ENCODE measurements around the gene ATP6V0B.

ATP6V0B gene

DNA sequence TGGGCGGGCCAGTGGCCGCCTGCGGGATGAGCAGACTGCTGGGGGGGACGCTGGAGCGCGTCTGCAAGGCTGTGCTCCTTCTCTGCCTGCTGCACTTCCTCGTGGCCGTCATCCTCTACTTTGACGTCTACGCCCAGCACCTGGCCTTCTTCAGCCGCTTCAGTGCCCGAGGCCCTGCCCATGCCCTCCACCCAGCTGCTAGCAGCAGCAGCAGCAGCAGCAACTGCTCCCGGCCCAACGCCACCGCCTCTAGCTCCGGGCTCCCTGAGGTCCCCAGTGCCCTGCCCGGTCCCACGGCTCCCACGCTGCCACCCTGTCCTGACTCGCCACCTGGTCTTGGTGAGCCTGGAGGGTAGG, 6.4 kb downstream of the ATP6V0B start:
- in situ Hi-C loops (cut with HindIII; ENCODE audit: low sequenced_read_pairs) = no loop called here

DNA sequence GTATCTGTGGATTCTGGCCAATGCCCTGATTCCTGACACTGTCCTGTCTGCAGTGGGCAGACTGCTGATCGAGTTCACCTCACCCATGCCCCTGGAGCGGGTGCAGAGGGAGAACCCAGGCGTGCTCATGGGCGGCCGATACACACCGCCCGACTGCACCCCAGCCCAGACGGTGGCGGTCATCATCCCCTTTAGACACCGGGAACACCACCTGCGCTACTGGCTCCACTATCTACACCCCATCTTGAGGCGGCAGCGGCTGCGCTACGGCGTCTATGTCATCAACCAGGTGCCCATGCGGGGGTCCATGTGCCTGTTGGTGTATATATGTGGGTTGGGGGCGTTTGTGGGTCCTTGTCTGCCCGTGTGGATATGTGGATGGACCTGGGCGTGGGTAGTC, 6.9 kb downstream of the ATP6V0B start:
- in situ Hi-C loops (cut with HindIII; ENCODE audit: low sequenced_read_pairs) = no loop called here

DNA sequence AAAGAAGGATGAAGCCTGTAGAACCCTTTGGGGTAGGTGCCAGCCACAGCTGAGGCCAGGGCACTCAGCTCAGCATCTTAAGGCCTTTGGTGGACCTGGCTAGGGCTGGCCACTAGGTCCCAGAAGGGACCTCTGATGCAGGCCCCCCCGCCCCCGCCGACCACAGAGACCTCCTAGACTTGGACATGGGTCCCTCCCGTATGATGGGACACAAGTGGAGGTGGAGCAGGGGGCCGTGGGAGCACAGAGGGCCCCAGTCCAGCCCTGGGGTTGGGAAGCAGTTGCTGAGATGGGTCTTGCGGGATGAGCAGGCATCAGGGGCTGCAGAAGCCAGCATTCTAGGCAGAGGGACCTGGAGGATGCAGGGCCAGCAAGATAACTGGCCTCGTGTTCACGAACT, 7.5 kb downstream of the ATP6V0B start:
- in situ Hi-C loops (cut with HindIII; ENCODE audit: low sequenced_read_pairs) = no loop called here

DNA sequence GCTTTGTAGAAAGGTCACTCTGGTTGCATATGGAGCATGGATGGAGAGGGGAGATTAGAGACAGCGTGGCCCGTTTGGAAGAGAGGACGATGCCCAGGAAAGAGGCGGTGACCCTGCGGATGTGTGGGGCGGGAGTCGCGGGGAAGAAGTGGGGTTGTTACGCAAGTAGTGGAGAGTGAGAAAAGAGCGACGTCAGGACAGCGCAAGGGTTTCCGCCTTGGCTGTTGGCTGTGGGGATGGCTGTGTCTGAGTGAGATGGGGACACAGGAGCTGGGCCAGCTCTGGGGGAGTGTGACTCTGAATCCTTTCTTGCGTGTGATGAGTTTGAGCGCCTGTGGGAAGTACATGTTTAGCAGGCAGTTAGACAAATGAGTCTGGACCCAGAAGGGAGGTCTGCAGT, 8.0 kb downstream of the ATP6V0B start:
- in situ Hi-C loops (cut with HindIII; ENCODE audit: low sequenced_read_pairs) = no loop called here

DNA sequence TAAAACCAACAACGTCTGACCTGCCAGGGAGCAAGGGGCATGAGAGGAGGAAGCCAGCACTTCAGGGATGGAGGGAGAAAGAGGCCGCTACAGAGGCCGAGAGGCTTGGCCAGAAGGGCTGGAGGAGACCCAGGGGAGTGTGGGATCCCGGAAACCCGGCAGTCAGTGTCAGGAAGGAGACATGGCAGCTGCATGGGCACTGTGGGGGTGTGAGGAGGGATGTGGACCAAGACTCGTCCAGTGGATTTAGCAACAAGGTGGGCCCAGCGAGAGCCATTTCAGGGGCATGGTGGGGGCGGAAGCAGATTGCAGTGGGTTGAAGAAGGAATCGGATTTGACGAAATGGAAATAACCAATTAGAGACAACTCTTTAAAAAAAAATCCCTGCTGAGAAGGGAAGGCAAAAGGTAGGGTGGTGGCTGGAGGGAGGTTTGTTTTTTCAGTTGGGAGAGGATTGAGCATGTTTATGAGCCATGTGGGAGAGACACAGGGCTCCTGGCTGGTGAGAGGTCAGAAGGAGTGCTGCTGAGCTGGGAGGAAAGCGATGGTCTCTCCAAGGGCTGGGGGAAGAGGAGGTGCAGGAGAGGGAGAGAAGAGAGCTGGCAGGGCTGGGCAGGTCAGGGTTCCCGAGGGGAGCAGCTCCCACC, 8.6 kb downstream of the ATP6V0B start:
- in situ Hi-C loops (cut with HindIII; ENCODE audit: low sequenced_read_pairs) = no loop called here

DNA sequence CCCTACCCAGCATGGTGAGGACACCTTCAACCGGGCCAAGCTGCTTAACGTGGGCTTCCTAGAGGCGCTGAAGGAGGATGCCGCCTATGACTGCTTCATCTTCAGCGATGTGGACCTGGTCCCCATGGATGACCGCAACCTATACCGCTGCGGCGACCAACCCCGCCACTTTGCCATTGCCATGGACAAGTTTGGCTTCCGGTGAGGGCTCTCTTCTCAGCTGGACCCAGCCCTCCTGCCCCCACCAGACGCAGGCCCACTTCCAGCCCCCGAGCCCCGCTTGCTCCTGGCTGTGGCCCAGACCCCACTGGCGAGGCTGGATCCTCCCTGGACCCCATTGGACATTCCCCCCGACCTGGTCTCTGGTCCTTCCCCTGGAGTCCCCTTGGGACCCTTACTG, 10.1 kb downstream of the ATP6V0B start:
- in situ Hi-C loops (cut with HindIII; ENCODE audit: low sequenced_read_pairs) = no loop called here

DNA sequence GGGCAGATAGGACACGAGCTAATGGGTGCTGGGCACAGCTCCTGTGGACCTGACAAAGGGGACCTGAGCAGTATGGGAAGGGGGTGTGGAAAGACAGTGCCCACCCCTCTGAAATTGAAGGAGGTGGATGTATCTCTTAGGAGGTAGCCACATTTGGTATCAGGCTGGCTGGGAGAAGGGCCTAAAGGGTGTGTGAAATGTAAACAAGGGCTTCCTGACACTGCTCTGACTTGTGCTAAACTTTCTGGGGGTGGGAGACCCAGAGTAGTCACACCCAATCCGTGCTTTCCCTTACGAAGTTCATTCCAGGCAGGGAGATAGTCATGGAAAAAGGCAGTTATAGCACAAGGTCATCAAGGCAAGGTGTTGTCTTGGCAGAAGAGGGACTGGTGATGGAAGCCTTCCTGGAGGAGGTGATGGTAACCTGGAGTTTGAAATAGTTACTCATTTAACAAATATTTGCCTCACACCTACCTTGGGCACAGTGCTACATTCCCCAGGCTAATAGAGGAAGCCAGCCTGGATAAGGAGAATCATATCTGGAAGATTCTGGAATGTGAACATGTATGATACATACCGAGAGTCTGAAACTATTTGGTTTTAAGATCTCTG, 11.3 kb downstream of the ATP6V0B start:
- in situ Hi-C loops (cut with HindIII; ENCODE audit: low sequenced_read_pairs) = no loop called here

DNA sequence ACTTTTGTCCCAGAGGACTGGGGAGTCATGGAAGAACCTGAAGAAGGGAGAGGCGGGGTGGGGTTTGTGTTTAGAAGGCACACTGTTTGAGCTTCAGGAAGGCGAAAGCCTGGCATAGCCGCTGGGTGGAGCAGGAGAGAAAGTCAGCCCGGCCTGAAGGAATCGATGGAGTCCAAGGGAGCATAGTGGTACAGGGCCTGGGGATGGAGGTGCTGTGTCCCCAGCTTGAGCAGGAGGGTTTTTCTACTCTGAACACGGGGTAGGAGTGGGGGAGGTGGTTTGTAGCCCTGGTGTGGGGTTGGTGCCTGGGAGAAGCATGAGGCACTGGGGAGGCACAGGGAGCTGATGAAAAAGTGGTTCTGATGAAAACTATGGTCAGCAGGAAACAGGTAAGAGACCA, 12.0 kb downstream of the ATP6V0B start:
- in situ Hi-C loops (cut with HindIII; ENCODE audit: low sequenced_read_pairs) = no loop called here

DNA sequence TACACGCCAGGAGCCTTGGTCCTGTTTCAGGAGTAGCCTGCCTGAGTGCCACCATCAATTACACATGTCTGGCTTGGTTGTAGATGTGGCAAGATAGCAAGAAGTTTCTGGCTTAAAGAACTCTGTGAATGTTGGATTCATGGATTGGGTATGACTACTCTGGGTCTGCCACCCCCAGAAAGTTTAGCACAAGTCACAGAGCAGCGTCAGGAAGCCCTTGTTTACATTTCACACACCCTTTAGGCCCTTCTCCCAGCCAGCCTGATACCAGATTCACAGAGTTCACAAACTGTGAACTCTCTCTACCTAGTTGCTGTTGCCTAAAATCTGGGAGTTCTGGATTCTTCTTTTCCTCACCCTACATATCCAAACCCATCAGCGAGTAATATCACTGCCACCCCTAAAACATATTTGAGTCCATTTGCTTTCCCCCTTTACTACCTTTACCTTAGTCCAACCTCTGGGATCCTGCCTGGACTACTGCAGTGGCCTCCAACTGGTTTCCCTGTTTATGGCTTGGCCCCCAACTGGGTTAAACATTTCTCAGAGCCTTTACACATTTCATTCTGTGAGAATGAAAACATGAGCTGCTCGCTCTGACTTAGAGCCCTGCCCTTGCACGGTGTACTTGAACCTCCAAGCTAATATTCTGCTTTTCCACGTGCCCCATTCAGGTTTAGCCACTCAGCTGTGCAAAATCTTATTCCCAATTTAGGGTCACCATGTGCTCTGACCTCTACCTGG, 12.6 kb downstream of the ATP6V0B start:
- in situ Hi-C loops (cut with HindIII; ENCODE audit: low sequenced_read_pairs) = no loop called here

DNA sequence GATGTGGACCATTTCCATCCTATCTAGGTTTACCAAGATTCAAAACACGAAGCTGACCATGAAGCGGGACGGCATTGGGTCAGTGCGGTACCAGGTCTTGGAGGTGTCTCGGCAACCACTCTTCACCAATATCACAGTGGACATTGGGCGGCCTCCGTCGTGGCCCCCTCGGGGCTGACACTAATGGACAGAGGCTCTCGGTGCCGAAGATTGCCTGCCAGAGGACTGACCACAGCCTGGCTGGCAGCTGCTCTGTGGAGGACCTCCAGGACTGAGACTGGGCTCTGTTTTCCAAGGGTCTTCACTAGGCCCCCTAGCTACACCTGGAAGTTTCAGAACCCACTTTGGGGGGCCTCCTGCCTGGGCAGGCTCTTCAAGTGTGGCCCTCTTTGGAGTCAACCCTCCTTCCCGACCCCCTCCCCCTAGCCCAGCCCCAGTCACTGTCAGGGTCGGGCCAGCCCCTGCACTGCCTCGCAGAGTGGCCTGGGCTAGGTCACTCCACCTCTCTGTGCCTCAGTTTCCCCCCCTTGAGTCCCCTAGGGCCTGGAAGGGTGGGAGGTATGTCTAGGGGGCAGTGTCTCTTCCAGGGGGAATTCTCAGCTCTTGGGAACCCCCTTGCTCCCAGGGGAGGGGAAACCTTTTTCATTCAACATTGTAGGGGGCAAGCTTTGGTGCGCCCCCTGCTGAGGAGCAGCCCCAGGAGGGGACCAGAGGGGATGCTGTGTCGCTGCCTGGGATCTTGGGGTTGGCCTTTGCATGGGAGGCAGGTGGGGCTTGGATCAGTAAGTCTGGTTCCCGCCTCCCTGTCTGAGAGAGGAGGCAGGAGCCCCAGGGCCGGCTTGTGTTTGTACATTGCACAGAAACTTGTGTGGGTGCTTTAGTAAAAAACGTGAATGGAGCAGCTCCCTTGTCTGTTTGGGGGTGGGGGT, 15.8 kb downstream of the ATP6V0B start:
- in situ Hi-C loops (cut with HindIII; ENCODE audit: low sequenced_read_pairs) = loop anchor here (5.0 kb wide), 2 partner anchors 38 to 82 kb away; no protein-coding TSS in a partner anchor

DNA sequence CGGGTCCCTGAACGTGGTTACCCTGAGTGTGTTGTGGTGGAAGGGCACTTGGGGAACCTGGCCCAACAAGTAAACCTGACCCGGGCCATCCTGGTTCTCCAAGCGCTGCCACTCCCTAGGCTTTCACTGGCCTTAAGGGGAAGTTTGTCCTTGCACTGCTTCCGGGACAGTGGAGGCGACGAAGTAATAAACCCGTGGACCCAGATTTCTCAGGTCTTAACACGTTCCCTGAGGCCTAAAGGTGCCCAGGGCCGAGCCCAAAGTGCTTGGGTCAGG, 16.4 kb downstream of the ATP6V0B start:
- in situ Hi-C loops (cut with HindIII; ENCODE audit: low sequenced_read_pairs) = loop anchor here (5.0 kb wide), 2 partner anchors 39 to 81 kb away; no protein-coding TSS in a partner anchor

DNA sequence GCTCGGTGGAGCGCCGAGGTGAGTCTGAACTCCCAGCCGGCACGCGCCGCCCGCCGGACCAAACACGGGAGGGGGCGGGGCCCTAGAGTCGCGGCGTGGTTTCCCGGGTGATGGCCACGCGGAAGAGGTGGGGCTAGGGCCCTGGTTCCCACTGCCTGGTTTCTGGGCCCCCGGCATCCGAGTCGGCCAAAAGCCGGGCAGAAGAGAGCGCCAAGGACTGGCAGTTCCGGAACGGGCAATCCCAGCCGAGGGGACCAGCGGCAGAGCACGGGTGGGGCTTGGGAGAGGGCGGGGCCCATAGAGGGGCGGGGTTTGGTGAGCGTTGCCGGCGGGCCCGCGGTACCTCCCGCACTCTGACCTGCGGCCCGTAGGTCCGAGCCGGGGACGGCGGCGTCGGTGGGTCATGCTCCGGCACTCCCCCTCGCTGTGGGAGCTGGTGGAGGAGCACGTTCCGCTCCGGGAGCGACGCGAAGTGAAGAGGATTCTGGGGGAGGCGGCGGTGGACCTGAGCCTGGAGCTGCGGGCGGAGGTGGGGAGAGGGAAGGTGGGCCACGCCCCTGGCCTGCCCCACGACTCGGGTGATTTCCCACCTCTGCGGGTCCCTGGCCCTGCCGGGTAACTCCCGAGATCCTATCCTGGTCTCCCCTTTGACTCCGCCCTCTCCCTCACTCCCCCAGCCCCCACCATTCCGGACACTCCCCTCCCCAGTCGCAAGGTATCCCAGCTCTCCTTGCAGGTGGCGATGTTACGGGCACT, 16.9 kb downstream of the ATP6V0B start, which contains the start of gene CCDC24:
CCDC24 (plus strand) TSS at position 124 of the 756 bp plus-strand sequence; CDS start at position 404, 280 bp downstream.
- in situ Hi-C loops (cut with HindIII; ENCODE audit: low sequenced_read_pairs) = loop anchor here (5.0 kb wide), 2 partner anchors 39 to 81 kb away; no protein-coding TSS in a partner anchor

DNA sequence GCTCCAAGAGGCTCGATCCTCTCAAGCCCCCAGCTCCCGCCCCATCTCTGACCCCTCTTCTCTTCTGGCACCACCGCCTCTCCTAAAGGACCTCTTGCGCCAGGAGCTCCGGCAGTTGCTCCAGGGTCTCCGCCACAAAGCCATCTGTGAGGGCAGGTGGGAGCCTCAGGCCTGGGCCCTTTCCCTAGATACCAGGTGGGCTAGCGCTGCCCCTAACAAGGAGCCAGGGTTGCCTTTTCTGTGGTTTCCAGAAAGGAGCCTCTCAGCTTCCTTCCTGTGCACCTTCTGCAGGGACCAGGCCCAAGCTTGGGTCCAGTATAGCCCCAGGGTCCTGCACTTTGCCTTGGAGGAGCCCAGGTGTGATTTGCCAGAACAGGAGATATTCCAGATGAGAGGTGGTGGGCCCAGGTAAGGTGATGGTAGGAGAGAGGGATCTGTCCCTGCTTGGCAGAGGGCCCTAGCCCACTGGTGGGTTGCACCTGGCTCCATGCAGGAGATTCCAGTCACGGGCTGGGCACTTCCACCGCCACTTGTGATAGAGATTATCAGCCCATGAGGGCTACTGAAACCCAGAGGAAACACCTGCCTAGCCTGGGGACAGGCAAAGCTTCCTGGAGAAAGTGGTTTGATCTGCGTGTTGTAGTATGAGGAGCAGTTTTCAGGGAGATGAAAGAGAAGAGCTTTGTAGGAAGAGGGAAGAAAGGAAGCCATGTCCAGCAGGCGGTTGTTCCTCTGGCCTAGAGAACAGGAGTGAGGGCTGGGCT, 17.7 kb downstream of the ATP6V0B start:
- in situ Hi-C loops (cut with HindIII; ENCODE audit: low sequenced_read_pairs) = loop anchor here (5.0 kb wide), 2 partner anchors 40 to 80 kb away; no protein-coding TSS in a partner anchor

DNA sequence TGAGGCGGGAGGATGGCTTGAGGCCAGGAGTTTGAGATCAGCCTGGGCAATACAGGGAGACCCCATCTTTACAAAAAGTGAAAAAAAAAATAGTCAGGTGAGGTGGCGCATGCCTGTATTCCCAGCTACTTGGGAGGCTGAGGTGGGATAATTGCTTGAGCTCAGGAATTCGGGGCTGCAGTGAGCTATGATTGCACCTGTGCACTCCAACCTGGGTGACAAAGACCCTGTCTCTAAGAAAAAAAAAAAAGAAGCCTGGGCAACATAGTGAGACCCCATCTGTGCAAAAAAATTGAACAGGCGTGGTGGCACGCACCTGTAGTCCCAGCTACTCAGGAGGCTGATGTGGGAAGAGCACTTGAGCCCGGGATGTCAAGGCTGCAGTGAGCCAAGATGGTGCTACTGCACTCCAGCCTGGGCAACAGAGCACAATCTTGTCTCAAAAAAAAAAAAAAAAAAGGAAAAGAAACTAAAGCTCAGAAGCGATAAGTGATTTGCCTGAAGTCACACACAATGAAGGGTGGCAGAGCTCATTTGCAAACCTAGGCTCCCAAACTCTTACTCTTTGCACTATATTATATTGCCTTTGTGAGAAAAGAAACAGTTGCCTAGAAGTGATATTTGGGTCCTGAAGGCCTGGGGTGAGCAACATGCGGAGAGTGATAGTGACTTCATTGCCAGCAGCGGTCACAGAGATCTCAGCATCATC, 18.6 kb downstream of the ATP6V0B start:
- in situ Hi-C loops (cut with HindIII; ENCODE audit: low sequenced_read_pairs) = loop anchor here (5.0 kb wide), 2 partner anchors 41 to 79 kb away; no protein-coding TSS in a partner anchor

DNA sequence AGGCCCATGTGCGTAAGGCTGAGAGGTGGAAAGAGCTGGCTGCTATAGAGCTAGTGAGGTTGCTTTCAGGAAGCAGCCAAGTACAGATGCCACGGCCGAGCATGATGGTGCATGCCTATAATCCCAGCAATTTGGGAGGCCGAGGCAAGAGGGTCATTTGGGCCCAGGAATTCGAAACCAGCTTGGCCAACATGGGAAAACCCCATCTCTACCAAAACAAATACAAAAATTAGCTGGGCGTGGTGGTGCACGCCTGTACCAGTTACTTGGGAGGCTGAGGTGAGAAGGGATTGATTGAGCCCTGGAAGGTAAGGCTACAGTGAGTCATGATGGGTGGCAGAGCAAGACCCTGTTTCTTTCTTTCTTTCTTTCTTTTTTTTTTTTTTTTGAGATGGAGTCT, 19.3 kb downstream of the ATP6V0B start:
- in situ Hi-C loops (cut with HindIII; ENCODE audit: low sequenced_read_pairs) = loop anchor here (5.0 kb wide), 2 partner anchors 42 to 78 kb away; no protein-coding TSS in a partner anchor

DNA sequence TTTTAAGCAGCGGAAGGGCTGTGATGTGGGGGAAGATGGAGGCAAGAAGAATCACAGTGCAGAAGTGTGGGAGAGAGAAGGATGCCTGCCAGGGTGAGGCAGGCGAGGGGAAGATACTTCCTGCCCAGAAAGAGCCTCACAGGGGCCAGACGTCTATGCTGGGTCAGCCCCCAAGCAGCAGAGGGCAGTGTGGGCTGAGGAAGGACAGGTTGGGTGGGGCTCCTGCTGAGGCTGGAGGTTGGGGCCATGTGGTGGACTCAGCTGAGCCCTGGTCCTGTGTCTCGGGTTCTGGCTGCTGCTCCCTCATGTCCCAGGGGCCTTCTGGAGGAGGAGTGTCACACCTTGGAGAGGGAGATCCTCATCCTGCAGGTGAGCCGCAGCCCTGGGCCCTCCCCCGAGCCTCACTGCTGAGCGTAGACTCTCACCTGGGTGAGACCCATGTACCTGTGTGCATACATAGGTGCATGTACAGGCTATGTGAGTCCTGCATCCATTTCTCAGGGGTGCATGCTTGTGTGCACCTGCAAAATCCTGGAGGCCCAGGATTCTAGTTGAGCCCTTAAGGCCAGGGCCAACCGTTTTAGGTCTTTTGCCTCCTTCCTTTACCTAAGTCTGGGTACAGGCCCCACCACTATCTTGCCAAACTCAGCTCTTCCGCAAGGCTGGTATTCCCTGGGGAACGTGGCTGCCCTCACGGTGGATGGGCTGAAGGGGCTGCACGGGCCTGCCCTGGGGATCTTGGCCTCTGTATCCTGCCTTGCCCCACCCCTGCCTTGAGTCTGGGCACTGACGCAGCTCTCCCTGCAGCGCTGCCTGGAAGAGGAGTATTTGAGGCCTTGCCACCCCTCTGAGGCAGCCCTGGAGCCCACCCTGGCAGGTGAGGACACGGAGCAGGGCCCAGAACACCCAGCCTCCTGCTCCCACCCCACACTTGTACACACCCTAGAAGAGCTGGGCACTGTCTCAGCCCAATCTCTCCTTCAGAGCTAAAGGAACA, 20.3 kb downstream of the ATP6V0B start:
- in situ Hi-C loops (cut with HindIII; ENCODE audit: low sequenced_read_pairs) = loop anchor here (5.0 kb wide), 2 partner anchors 43 to 77 kb away; no protein-coding TSS in a partner anchor

DNA sequence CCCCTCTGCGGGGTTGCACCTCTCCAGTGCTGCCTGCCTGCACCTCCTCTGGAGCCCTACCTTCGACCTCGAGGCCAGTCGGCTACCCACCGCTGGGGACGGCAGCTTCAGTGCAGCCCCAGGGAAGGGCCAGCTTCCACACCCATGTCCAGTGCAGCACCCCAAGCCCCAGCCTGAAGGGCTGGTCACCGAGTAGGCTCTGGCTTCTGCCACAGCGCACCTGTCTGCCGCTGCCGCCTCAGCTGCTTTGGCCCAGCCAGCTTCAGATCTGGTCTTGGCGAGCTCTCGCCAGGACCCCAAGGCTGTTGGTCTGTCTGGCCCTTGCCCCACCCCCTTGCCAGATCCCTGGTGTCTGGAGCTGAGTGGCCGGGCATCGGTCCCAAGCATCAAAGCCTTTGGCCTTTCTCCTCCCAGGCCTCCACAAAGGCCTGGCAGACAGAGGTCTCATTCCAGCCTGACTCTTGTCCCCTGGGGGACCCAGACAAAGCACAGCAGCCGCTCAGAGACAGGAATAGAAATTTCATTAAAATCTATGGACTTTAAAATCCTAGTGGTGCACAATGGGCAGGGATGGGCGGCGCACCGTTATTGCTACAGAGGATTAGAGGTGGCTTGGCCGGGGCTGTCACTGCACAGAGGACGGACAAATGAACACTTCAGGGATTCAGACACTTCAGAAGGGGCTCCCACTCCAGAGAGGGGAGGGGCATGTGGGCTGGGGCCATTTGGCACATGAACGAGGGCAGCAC, 21.4 kb downstream of the ATP6V0B start:
- in situ Hi-C loops (cut with HindIII; ENCODE audit: low sequenced_read_pairs) = no loop called here

All from endothelial cell of hepatic sinusoid (primary cell).